HG02884 (cell line): ENCODE results near the gene TMEM178B.

Source experiments
- ATAC-seq: cut with Tn5 transposase; IDR thresholded peaks from one replicate; pipeline ENCODE4 v1.9.1; 2021; ENCODE audit warnings: mild to moderate bottlenecking, moderate library complexity; ENCODE audit not compliant: unreplicated experiment

The TMEM178B gene

GRCh38 chr7:141349804-141350203, 275.9 kb downstream of the TMEM178B start:
- no peak for ATAC-seq

- ATAC-seq, result no peak
These were observed 277.3 kb downstream of the TMEM178B start for GRCh38 chr7:141351175-141351574.

GRCh38 chr7:141352955-141353354, 279.1 kb downstream of the TMEM178B start:
- ATAC-seq, result no peak

- ATAC-seq, result no peak
These were observed 280.4 kb downstream of the TMEM178B start for GRCh38 chr7:141354251-141354650.

- no peak for ATAC-seq
These were observed 281.2 kb downstream of the TMEM178B start for GRCh38 chr7:141355032-141355431.

- no peak for ATAC-seq
These were observed 282.3 kb downstream of the TMEM178B start for GRCh38 chr7:141356161-141356560.

- ATAC-seq, result no peak
These were observed 284.5 kb downstream of the TMEM178B start for GRCh38 chr7:141358386-141358785.

GRCh38 chr7:141359262-141359661, 285.4 kb downstream of the TMEM178B start:
- no peak for ATAC-seq

- no peak for ATAC-seq
These were observed 286.0 kb downstream of the TMEM178B start for GRCh38 chr7:141359740-141360415.

GRCh38 chr7:141360416-141360760, 286.5 kb downstream of the TMEM178B start:
- no peak for ATAC-seq

- ATAC-seq, result no peak
These were observed 286.9 kb downstream of the TMEM178B start for GRCh38 chr7:141360803-141361202.

GRCh38 chr7:141361479-141361878, 287.6 kb downstream of the TMEM178B start:
- ATAC-seq, result no peak

GRCh38 chr7:141361960-141362359, 288.1 kb downstream of the TMEM178B start:
- no peak for ATAC-seq

- no peak for ATAC-seq
These were observed 288.9 kb downstream of the TMEM178B start for GRCh38 chr7:141362580-141363435.

- no peak for ATAC-seq
These were observed 289.9 kb downstream of the TMEM178B start for GRCh38 chr7:141363748-141364147.

- ATAC-seq, result no peak
These were observed 292.3 kb downstream of the TMEM178B start for GRCh38 chr7:141366091-141366621.

- ATAC-seq, result no peak
These were observed 295.6 kb downstream of the TMEM178B start for GRCh38 chr7:141369422-141369821.

- ATAC-seq, result no peak
These were observed 296.3 kb downstream of the TMEM178B start for GRCh38 chr7:141370178-141370577.

- no peak for ATAC-seq
These were observed 296.8 kb downstream of the TMEM178B start for GRCh38 chr7:141370650-141371049.

GRCh38 chr7:141374425-141374824, 300.6 kb downstream of the TMEM178B start:
- no peak for ATAC-seq

- no peak for ATAC-seq
These were observed 301.6 kb downstream of the TMEM178B start for GRCh38 chr7:141375442-141375841.

GRCh38 chr7:141377906-141378305, 304.0 kb downstream of the TMEM178B start:
- ATAC-seq, result no peak
